HG03103 (cell line): ENCODE measurements around the gene NINL.

Source experiments
- ATAC-seq: cut with Tn5 transposase; IDR thresholded peaks from one replicate; pipeline ENCODE4 v1.9.1; 2021; ENCODE audit warnings: low read depth; ENCODE audit not compliant: unreplicated experiment

NINL gene

DNA sequence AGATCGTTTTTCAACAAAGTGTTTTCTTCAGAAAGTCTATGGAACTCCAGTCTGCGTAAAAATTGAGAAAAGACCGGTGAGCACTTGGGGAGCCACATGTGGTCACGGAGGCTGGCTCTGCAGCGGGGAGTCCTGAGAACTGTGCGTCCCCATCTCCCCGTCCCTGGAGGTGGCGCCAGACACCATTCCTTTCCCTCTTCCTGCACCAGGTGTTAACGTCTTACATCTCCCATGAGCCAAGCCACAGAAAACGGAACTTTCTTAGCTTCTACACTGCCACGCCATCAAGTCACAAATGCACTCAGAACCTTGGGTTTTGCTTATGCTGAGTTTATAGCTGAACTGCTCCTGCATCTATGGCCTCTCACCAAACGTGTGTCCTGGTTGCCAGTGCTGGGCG is 115.3 kb downstream of the NINL start:
- peak; percentile 66 for ATAC-seq

- ATAC-seq = no peak
Measured at GRCh38 chr20:25469558-25469957, 115.8 kb downstream of the NINL start.

DNA sequence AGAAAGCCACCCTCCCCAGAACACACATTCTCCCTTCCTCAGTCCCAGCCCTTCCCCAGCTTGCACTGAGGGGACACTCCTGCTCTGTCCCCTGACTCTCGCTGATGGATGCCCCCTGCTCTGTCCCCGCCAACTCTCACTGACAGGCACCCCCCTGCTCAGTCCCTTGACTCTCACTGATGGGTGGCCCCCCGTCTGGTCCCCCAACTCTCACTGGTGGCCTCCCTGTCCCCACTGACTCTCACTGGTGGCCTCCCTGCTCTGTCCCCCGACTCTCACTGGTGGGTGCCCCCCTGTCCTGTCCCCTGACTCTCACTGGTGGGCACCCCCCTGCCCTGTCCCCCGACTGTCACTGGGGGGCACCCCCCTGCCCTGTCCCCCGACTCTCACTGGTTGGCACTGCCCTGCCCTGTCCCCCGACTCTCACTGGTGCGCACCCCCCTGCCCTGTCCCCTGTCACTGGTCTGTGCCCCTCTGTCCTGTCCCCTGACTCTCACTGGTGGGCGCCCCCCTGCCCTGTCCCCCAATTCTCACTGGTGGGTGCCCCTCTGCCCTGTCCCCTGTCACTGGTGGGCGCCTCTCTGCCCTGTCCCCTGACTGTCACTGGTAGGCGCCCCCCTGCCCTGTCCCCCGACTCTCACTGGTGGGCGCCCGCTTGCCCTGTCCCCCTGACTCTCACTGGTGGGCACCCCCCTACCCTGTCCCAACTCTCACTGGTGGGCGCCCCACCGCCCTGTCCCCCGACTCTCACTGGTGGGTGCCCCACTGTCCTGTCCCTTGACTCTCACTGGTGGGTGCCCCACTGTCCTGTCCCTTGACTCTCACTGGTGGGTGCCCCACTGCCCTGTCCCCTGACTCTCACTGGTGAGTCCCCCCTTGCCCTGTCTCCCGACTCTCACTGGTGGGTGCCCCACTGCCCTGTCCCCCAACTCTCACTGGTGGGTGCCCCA is 116.9 kb downstream of the NINL start:
- ATAC-seq = no peak

- ATAC-seq = no peak
Measured at GRCh38 chr20:25467441-25467840, 117.9 kb downstream of the NINL start.

- ATAC-seq = no peak
Measured at GRCh38 chr20:25466846-25467245, 118.5 kb downstream of the NINL start.

DNA sequence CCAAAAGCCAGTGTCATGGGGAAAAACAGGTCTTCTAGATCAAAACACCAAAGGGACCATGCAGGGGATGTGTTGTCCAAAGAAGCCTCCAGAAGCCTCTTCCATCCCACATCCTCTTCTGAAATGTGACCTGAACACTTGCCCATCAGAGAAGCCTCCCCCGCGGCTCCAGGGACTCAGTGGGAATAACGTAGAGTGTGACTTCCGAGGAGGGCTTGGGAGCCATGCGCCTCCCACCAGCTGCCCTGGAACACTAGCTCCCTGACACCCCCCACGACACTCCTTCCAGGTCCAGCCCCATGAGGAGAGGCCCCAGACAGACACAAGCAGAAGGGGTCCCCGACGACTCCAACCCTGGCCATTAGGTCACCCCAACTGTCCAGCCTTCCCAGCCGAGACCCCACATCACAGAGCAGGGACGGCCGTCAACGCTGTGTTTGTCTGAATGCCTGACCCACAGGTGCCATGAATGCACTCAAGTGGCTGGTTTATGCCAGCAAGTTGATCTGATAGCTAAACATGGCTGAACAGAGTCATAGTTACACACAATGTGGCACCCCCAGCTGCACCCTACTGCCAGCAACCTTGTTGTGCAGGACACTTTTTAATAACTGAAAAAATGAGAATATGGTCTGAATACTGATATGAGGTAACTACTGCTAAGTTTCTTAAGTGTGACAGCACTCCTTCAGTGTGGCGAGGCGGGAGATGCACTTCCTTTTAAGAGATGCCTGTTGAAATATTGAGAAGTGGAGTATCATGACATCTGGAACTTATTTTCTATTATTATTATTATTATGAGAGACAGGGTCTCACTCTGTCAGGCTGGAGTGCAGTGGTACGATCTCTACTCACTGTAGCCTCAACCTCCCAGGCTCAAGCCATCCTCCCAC is 119.8 kb downstream of the NINL start:
- ATAC-seq = no peak

- ATAC-seq = no peak
Measured at GRCh38 chr20:25464501-25465242, 120.7 kb downstream of the NINL start.

- ATAC-seq = no peak
Measured at GRCh38 chr20:25461786-25462545, 123.4 kb downstream of the NINL start.

DNA sequence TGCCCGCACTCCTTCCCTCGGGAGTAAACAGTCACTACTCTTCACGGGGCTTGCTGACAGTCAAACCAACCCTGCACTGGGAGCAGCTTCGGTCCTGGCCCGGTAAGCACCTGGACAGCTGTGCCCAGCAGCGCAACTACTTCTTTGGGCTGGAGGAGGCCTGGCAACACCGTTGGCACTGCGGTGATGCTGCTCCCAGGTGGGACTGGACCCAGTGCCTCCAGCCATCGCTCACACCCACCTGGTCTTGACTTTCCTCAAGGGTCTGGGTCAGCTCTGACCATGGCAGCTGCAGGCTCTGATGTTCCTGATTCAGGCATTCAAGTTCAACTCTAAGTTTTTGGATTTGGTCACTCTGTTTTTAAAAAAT is 124.1 kb downstream of the NINL start:
- ATAC-seq = no peak

- no peak for ATAC-seq
Measured at GRCh38 chr20:25460566-25461280, 124.6 kb downstream of the NINL start.

- ATAC-seq = no peak
Measured at GRCh38 chr20:25459916-25460535, 125.3 kb downstream of the NINL start.

DNA sequence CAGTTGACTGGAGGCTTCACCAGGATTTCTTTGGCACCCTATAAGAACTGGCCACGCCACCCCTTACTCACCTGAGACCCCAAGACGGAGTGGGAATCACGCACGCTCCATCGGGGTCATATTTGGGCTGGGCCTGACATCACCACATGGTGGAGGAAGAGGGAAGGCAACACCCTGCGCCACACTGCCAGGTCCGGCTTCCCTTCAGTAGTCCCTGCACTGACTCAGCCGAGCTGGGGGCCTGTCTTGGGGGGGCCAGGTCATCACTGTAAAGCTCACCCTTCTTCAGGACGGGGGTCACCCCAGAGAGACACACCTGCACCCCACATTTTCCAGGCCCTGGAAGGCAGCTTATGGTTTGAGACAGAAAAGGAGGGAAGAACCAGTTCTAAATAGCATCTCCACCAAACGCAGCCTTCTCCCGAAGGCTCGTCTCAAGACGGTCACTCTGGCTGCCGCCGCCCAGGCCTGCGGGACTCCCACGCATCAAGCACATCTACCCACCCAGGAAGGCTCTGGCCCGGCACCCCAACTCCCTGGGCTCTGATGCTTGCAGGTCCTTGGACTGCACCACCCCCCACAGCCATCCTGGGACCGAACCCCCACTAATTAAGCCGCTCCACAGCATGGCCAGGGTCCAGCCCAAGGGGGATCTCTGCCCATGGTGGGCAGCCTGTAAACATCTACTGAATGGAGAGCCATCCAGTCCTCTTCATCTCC is 126.1 kb downstream of the NINL start:
- no peak for ATAC-seq

DNA sequence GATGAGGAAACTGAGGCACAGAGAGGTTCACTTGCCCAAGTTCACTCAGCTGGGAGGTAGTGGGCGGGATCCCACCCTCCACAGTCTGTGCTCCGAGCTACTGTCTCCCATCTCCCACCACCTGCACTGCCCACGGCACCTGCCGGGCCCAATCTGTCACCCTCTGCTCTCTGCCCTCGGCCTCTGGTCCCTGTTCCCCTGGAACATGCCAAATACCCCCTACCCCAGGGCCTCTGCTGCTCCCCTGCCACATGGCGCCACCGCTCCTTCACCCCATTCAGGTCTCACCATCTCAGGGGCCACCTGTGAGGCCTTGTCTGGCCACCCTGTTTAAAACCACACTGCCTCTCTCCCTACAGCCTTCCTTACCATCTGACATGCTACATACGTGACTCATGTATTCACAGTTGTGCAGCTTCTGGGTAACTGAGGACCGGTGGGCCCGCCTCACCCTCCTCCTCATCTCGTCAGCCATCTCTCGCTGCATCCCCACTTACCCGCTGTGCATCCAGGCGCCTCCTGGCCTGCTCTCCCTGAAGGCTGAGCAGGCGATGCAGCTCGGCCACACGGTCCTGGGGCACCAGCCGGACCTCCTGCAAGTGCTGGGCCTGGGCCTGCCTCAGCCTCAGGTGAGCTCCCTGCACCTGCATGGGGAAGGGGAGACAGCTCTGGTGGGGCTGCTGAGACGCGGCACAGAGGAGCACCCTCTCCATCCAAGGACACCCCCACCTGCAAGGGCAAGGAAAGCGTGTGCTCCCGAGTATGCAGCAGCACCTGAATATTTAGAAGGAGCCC is 127.2 kb downstream of the NINL start:
- ATAC-seq = no peak

DNA sequence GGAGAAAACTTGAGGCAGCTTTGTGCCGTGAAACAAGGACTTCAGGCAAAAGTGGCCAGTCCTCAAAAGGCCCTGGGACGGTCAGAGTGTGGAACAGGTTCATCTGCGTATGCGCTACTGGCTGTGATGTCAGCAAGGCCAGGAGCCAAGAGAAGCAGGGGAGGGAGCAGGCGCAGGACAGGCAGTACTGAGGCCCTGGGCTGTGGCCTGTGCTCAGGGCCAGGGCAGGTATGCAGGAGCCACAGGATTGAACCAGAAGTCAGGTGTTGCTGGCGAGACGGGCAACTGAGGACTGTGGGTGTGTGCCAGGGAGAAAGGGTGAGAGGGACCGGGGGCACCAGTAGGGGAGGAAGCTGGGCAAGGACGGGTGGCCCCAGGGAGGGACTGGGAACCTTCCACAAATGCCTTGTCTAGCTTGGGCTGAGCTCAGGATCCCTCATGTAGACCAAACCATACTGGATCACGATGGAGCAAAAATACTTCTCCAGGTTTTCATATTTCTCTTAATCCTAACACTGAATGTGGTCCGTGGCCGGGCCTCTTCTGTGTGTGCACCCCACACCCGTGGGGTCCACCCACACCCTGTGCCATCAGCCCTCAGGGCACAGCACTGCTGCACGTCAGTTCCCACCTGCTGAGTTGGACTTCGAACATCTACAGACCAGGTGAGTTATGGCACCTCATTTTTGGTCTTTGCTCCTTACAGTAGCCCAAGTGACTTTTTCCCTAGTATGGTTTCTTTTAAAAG is 131.0 kb downstream of the NINL start:
- ATAC-seq = no peak

DNA sequence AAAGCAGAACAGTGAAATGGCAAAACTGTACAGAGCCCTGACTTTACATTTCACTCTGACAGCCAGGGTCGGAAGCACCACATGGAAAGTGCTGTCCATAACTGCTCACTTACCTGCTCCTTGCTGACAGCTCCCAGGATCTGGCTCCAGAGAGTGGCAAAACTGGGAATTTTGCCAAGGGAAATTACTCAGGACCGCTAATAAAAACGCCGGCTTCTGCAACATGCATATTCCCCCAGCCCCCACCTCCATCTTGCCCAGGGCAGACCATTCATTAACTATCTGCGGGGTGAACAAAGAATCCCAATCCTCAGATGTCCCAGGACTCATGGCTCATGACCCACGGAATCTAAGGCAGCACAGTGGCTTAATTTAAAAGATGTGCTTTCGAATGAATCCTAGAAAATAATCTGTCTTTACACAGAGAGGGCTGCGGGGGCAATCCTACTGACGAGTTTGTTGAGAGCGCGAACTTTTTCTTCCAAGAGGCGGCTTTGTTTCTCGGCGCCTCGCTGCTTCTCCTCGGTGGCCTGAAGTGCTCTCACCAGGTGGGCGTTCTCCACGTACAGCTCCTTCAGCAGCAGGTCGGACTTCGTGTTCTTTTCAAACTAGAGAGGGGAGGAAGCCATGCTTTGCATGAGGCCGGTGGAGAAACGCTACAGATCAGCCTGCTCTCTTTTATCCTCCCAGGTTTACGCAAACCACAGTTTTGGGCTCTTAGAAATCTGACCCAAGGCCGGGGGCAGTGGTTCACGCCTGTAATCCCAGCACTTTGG is 132.1 kb downstream of the NINL start:
- ATAC-seq = no peak

DNA sequence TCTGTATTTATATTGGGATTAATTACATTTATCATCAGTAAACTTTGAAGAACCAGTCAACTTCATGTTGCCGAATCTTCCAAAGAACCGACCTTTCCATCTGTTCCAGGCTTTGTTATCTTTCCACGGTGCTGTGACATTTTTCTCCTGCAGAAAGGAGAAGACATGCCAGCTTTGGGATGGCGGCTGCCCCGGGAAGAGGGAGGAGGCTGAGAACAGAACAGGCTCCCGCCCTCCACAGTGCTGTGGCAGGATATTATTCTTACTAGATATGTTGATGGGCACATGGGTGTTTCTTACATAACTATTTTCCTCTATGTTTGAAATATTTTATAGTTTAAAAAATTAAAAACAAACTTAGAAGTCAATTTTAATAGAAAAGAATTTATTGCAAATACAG is 133.0 kb downstream of the NINL start:
- ATAC-seq = no peak
